ENCODE data around the gene POFUT2.
"Not testable (repeated sequence)": the region's sequence is repeated elsewhere in the genome, so short reads cannot be mapped to it uniquely, and the experiment has no call there.

The POFUT2 gene

GRCh38 chr21:45326169-45326851, 38.6 kb upstream of the POFUT2 start:
- DNase-seq (ENCODE audit: low spot score), result no peak

- no peak for DNase-seq (ENCODE audit: low spot score)
Observed at GRCh38 chr21:45325206-45326168, 37.8 kb upstream of the POFUT2 start.

DNA sequence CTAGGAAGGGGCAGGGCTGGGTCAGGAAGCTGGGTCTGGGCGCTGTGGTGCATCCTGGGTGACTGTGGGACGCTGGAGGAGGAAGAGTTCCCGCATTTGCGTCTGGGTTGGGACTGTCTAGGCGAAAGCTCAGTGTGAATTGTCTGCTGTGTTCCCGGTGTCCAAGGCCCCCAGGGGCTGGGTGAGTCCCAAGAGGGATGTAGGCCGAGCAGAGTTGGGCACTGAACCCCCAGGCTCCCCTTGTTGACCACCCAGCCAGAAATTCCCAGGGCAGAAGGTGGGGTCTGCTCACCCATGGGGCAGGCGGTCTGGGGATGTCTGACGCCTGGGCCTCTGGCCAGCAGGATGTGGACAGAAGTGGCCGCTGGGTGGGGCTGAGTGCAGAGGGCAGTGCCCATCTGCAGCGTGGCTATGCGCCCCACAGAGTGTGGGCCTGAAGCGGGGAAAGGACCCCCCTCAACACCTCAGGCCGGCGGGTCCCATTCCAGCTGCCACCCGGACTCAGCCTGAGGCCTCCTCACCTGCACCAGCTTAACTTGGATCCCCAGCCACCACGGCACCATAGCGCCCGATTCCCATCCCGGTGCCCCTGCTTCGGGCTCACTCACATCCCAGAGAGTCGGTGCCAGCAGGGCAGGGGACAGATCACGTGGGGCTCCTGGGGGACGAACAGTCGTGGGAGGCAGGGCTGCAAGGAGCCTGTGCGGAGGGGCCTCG, 37.0 kb upstream of the POFUT2 start:
- no peak for DNase-seq (ENCODE audit: low spot score)

- DNase-seq (ENCODE audit: low spot score), result no peak
Observed at GRCh38 chr21:45323487-45324311, 36.0 kb upstream of the POFUT2 start.

DNA sequence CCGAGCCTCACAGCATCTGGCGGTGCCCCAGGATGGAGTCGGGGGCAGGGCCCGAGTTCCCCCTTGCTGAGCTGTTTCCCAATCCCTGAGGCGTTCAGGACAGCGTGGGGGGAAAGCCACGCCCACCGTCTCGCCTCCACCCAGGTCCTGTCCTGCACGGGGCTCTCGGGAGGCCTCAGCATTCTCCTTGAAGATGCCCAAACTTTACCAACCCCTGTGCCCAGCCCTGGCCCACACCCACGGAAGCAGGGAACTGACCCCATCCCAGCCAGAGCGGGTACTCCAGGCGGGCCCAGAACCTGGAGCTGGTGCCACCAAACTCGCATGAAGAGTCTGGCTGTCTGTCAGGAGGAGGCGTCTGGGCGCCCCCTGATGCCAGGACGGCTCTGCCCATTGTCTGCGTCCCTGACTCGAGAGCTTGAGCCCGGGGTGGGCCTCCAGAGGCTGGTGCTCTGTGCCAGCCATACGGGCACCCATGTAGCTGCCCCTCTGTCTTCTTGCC, 35.3 kb upstream of the POFUT2 start:
- DNase-seq (ENCODE audit: low spot score), result no peak

DNA sequence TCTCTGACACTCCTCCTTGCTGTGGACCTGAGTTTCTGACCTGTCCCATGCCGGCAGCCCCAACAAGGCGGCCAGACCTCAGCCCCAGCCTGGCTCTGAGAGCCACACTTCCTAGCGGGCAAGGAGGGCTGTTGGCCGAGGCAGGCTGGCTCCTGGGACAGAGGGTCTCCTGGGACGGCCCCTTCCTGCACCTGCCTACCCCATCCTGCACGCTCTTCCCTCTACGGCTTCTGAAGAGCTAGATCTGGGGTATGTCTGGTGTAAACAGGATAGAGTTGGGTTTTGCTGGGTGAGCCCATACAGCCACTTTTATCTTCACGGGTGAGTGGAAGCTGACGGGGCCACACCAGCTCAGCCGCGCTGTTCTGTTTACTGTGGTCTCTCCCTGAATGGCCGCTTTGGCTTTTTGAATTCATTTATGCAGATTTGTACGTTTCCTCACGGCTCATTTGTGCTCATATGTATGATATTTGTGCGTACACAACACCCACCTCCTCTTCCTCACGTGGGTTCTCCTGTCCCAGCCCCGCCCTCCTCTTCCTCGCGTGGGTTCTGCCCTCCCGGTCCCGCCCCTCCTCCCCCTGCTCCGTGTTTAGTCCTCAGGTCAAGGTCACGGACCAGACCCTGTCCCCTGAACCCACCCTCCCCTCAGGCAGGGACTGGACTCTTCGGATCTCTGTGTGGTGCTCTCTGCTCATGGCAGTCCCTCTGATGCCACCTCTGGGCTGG, 34.7 kb upstream of the POFUT2 start:
- no peak for DNase-seq (ENCODE audit: low spot score)

- DNase-seq (ENCODE audit: low spot score), result no peak
Observed at GRCh38 chr21:45320261-45321025, 32.7 kb upstream of the POFUT2 start.

DNA sequence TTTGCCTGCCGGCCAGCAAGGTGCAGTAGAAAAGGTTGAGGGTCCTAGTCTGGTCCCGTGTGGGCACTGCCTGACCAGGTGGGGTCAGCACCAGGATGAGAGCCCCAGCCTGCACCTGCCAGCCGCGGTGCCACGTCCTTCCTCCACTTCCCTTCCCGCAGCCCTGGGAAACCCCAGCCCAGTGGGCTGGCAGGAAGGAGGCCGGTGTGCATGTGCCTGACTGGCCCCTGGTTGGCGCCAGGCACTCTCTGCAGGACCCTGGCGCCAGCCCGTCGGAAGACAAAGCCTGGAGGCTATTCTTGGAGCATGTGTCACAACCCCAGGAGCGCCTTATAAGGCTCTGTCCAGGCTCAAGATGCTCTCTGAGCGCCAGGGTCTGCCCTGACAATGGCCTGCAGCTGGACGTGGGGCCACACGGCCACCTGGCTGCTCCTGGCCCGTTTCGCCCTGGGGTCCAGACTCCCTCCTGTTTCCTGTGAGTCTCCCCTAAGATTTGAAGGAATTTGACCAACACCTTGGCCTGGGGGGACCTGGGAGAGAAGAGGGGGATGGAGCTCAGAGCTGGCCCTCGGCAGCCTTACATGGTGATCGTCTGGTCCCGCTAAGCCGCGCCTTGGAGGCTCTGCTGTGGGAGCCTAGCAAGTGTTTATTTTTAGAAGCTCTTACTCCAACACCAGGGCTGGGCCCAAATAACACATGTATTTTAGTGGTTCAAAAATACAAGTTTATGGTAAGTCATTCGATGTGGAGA, 31.9 kb upstream of the POFUT2 start:
- no peak for DNase-seq (ENCODE audit: low spot score)

DNA sequence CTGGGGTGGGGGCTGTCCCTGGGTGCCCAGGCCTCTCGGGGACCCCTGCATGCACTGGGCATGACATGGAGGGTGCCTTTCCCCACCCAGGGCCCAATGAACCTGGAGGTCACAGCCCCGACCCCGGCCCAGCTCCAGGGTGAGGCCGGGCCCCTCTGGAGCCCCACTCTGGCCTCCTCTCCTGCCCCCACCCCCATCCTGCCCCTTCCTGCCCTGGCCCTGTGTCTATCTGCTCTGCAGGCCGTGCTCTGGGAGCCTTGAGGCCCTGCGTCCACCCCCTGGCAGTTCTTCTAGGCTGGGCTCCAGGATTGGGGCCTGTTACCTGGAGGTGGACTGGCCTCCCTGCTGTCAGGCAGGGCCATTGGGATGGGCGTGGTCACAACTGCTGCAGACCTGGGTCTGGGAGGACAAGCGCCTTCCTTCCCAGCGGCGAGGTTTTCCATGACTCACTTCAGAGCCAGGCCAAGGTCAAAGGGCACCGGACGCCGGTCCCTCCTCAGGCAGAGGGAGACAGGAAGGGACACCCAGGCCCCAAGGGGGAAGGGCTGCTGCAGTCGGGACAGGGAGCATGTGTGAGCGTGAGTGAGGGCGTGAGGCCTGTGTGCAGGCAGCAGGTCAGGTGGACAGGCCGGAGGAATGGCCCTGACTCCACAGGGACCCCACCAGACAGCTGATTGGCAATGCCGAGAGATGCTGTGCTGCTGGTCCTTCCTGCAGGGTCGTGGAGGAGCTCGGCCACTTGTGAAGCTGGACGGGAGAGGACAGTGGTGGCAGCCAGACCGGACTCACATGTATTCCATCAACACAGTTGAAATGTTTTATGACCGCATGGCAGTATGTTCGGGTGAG, 31.1 kb upstream of the POFUT2 start:
- no peak for DNase-seq (ENCODE audit: low spot score)

GRCh38 chr21:45318146-45318555, 30.5 kb upstream of the POFUT2 start:
- no peak for DNase-seq (ENCODE audit: low spot score)

- DNase-seq (ENCODE audit: low spot score), result no peak
Observed at GRCh38 chr21:45317398-45318145, 29.9 kb upstream of the POFUT2 start.

- no peak for DNase-seq (ENCODE audit: low spot score)
Observed at GRCh38 chr21:45316871-45317397, 29.2 kb upstream of the POFUT2 start.

DNA sequence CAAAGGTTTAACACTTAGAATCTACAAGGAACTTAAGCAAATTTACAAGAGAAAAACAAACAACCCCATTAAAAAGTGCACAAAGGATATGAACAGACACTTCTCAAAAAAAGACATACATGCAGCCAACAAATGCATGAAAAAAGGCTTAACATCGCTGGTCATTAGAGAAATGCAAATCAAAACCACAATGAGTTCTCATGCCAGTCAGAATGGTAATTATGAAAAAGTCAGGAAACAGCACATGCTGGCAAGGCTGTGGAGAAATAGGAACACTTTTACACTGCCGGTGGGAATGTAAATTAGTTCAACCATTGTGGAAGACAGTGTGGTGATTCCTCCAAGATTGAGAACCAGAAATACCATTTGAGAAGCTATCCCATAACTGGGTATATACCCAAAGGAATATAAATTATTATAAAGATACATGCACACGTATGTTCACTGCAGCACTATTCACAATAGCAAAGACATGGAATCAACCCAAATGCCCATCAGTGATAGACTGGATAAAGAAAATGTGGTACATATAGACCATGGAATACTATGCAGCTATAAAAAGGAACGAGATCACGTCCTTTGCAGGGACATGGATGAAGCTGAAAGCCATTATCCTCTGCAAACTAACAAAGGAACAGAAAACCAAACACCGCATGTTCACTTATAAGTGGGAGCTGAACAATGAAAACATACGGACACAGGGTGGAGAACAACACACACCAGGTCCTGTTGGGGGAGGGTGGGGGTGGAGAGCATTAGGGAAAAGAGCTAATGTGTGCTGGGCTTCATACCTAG, 28.2 kb upstream of the POFUT2 start:
- not testable (repeated sequence) for DNase-seq (ENCODE audit: low spot score)

DNA sequence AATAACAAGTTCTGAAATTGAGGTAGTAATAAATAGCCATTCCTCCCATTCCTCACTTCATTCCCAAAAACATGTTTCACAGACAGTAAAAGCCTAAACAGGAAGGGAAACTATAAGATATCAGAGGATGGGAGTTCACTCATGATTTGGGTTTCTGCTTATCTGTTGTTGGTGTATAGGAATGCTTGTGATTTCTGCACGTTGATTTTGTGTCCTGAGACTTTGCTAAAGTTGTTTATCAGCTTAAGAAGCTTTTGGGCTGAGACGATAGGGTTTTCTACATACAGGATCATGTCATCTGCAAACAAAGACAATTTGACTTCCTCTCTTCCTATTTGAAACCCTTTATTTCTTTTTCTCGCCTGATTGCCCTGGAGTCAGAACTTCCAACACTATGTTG, 26.0 kb upstream of the POFUT2 start:
- DNase-seq (ENCODE audit: low spot score), result no peak

GRCh38 chr21:45313015-45313414, 25.3 kb upstream of the POFUT2 start:
- DNase-seq (ENCODE audit: low spot score), result no peak

DNA sequence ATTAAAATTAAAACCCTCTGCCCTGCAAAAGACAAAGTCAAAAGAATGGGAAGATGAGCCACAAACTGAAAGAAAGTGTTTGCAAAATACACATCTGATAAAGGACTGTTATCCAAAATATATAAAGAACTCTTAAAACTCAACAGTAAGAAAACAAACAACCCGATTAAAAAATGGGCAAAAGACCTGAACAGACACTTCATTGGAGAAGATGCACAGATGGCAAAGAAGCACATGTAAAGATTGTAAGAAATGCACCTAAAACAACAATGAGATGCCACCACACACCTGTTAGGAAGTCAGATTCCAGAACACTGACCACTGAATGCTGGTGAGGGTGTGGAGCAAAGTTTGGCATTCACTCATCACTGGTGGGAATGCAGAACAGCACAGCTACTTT, 24.6 kb upstream of the POFUT2 start:
- no peak for DNase-seq (ENCODE audit: low spot score)

DNA sequence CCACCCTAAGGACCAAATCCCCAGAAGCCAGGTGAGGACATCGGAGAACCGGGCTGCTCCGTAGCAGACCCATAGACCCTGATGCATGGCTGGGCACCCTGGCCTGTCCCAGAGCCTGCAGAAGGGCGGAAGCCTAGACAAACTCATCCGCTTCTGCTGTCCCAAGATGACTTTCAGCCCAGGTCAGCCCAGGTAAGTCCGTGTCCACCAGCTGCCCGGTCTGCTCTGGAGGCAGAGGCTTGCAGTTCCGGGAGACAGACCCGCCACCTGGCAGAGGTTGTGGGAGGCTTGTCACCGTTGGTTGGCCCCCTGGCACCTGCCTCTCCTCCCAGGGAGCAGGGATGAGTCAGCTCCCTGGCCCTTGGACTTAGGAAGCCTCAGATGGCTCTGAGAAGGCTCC, 22.8 kb upstream of the POFUT2 start:
- DNase-seq (ENCODE audit: low spot score), result no peak

Measured in CD4-positive, alpha-beta T cell treated with Interleukin-6 at 100 ng/mL for 8 hours (primary cell).